K562 (cell line): ENCODE results near the gene TBC1D2B. TPM values are rescaled to one million over a fixed set of nuclear protein-coding genes. Genes with fewer than 3 reads are reported as not detected.

ENCODE experiments used
- ATAC-seq: fragments of 200-7000 bp; cut with Tn5 transposase; 3 replicates; pipeline ENCODE4 v1.9.1; 2020; ENCODE audit warnings: moderate library complexity
- BruUV-seq: library from RNA; stranded (reverse); fragments of 400-500 nt; replicated peaks from 2 replicates; lab custom pipeline; 2021; lab: Mats Ljungman, UMichigan
- CTCF ChIA-PET: fragments of 300-600 bp; formaldehyde crosslinking; extraction: SDS; loops from one replicate; lab custom pipeline; 2021; ENCODE audit warnings: low intra/inter-chr PET ratio; lab: Yijun Ruan, JAX
- POLR2A ChIA-PET: fragments of 300-600, 350-650 bp; sonication (Branson Sonifier 250); formaldehyde crosslinking; extraction: SDS; loops from one replicate; lab custom pipeline; 2021; ENCODE audit warnings: antibody characterized with exemption, inconsistent platforms; lab: Yijun Ruan, JAX
- DNase-seq, 4 experiments: peaks; one replicate each; pipeline versions ENCODE4 v3.0.0 to v3.0.0-alpha.2; 2011 to 2018; ENCODE audit warnings: low spot score in 3 of 4, mixed read lengths in 3 of 4; ENCODE audit errors: extremely low read depth in 1 of 4
- FAIRE-seq: peaks from 2 replicates; lab custom pipeline; 2011; peaks lifted over from hg19 to GRCh38; lab: Jason Lieb, UNC
- H2AFZ ChIP-seq: 2 replicates; pipeline ENCODE4 v1.6.0; 2011; ENCODE audit warnings: low read depth, low read length, control low read depth, inconsistent platforms
- H3K27ac ChIP-seq: fragments of 200-600 bp; 3 replicates; pipeline ENCODE4 v1.8.0; 2011; ENCODE audit warnings: low read depth, mild to moderate bottlenecking, control low read depth, inconsistent platforms, low read length, moderate library complexity, mixed read lengths; ENCODE audit errors: extremely low read depth
- H3K27me3 ChIP-seq, 2 experiments: fragments of 300-600 bp in 1 of 2; 2 replicates in 1 of 2; 3 replicates in 1 of 2; pipeline versions ENCODE4 v1.6.0 to v1.8.0; 2011; ENCODE audit warnings: inconsistent platforms in 2 of 2, low read length in 2 of 2, mild to moderate bottlenecking in 1 of 2, mixed read lengths in 1 of 2, moderate library complexity in 1 of 2; ENCODE audit not compliant: control insufficient read depth in 2 of 2, insufficient read depth in 2 of 2
- H3K36me3 ChIP-seq: fragments of 300-600 bp; 3 replicates; pipeline ENCODE4 v1.8.0; 2011; ENCODE audit warnings: mild to moderate bottlenecking, low read length, inconsistent platforms; ENCODE audit not compliant: control insufficient read depth, insufficient read depth
- H3K4me1 ChIP-seq, 2 experiments: fragments of 200-600 bp in 1 of 2; replicated peaks in 1 of 2; 2 replicates in 1 of 2; 3 replicates in 1 of 2; pipeline versions ENCODE4 v1.5.1 to v1.8.0; 2011; ENCODE audit warnings: inconsistent platforms in 2 of 2, low read length in 2 of 2, mild to moderate bottlenecking in 1 of 2, mixed read lengths in 1 of 2, moderate library complexity in 1 of 2; ENCODE audit not compliant: control insufficient read depth in 2 of 2, insufficient read depth in 2 of 2
- H3K4me2 ChIP-seq: 2 replicates; pipeline ENCODE4 v1.6.1; 2011; ENCODE audit warnings: low read length, control low read depth, inconsistent platforms, mixed read lengths; ENCODE audit not compliant: insufficient read depth
- H3K4me3 ChIP-seq: fragments of 200-600 bp; sonication (generic), shearing (Covaris generic); 2 replicates; pipeline ENCODE4 v1.5.1; 2016; ENCODE audit warnings: control low read depth, inconsistent platforms
- H3K79me2 ChIP-seq: fragments of 200-600 bp; 3 replicates; pipeline ENCODE4 v1.8.0; 2011; ENCODE audit warnings: low read length, inconsistent platforms; ENCODE audit not compliant: control insufficient read depth, insufficient read depth
- H3K9ac ChIP-seq, 2 experiments: 2 replicates each; pipeline versions ENCODE4 v1.6.0 to v1.6.1; 2011; ENCODE audit warnings: low read depth in 2 of 2, low read length in 2 of 2, control low read depth in 1 of 2, inconsistent platforms in 1 of 2, mild to moderate bottlenecking in 1 of 2, mixed read lengths in 1 of 2; ENCODE audit not compliant: insufficient read depth in 1 of 2
- H3K9me1 ChIP-seq: one replicate; pipeline ENCODE4 v1.6.0; 2011; ENCODE audit warnings: inconsistent platforms, mild to moderate bottlenecking, low read length, moderate library complexity; ENCODE audit not compliant: control insufficient read depth, insufficient read depth
- H3K9me3 ChIP-seq: replicated peaks from 2 replicates; pipeline ENCODE4 v1.5.1; 2011; ENCODE audit warnings: low read depth, low read length, inconsistent platforms; ENCODE audit not compliant: control insufficient read depth, insufficient read depth
- H4K20me1 ChIP-seq: replicated peaks from 2 replicates; pipeline ENCODE4 v1.6.1; 2011; ENCODE audit warnings: low read length, inconsistent platforms, mixed read lengths; ENCODE audit not compliant: control insufficient read depth, insufficient read depth
- TCF7L2 ChIP-seq: fragments of 150-350 bp; IDR thresholded peaks from 2 replicates; pipeline ENCODE4 v1.6.1; 2016; ENCODE audit warnings: low read depth, mild to moderate bottlenecking, low read length, moderate library complexity
- ZNF134 ChIP-seq: fragments of 250-450 bp; sonication (Bioruptor Pico); conservative IDR thresholded peaks from 2 replicates; pipeline ENCODE4 v1.4.0; 2020
- ZNF165 ChIP-seq: fragments of 250-450 bp; sonication (Bioruptor Pico); IDR thresholded peaks from 2 replicates; pipeline ENCODE4 v1.4.0; 2020; ENCODE audit warnings: borderline replicate concordance
- ZNF217 ChIP-seq: sonication (generic); formaldehyde crosslinking; IDR thresholded peaks from 2 replicates; pipeline ENCODE4 v1.8.0; 2022; ENCODE audit warnings: mild to moderate bottlenecking, missing genetic modification reagents
- ZNF583 ChIP-seq: fragments of 250-450 bp; sonication (Bioruptor Pico); IDR thresholded peaks from 2 replicates; pipeline ENCODE4 v1.4.0; 2020
- WGBS: fragments of 100-300 bp; shearing (Covaris generic); methylation state at CpG from one replicate; pipeline ENCODE4 v1.1.6; 2016; ENCODE audit warnings: low coverage, mixed read lengths; ENCODE audit not compliant: insufficient coverage; ENCODE audit errors: missing lambda C conversion rate; 5-methylcytosine and 5-hydroxymethylcytosine counted together
- in situ Hi-C: fragments of 300-500 bp; cut with MboI; formaldehyde crosslinking; loops from 4 replicates; pipeline ENCODE4 v1.15.0; 2018; ENCODE audit warnings: inconsistent platforms, mixed read lengths
- intact Hi-C: fragments of 100-400 bp; cut with micrococcal nuclease; formaldehyde crosslinking; loops from 2 replicates; pipeline ENCODE4 v1.14.2; 2022
- polyA plus RNA-seq, 8 experiments: library from polyadenylated mRNA; depleted of rRNA in 4 of 8; stranded (reverse) in 5 of 8; unstranded in 3 of 8; fragments of >200 nt; fragmentation: Nextera tagmentation in 2 of 8; fragmentation: Illumina TruSeq in 1 of 8; extraction: Ambion mirVana in 2 of 8; extraction: Trizol in 1 of 8; gene quantifications; 2 replicates each; pipeline versions ENCODE4 v1.2.1 to v1.2.3, GENCODE V29; 2011 to 2014; ENCODE audit warnings: inconsistent platforms in 1 of 8, missing spikeins in 1 of 8
- total RNA-seq, 7 experiments: library from RNA; depleted of rRNA in 6 of 7; stranded (reverse); fragments of >200 nt in 6 of 7; fragmentation: Illumina TruSeq in 2 of 7; extraction: Trizol in 2 of 7; gene quantifications; 2 replicates each; pipeline versions ENCODE4 v1.2.1 to v1.2.3, GENCODE V29; 2011 to 2021; ENCODE audit warnings: low replicate concordance in 1 of 7
- TF ChIP-seq, protein P1 (sequence below): fragments of 200-800 bp; sonication (Bioruptor generic); IDR thresholded peaks from 2 replicates; pipeline ENCODE4 v1.6.1; 2017; ENCODE audit warnings: missing genetic modification characterization, missing compliant biosample characterization
- TF ChIP-seq, protein P2 (sequence below): sonication (generic); formaldehyde crosslinking; IDR thresholded peaks from 2 replicates; pipeline ENCODE4 v1.9.0; 2022; ENCODE audit warnings: mild to moderate bottlenecking, missing genetic modification reagents
- TF ChIP-seq, protein P3 (sequence below), 2 experiments: fragments of 450-650 bp in 1 of 2; sonication (generic) in 1 of 2; formaldehyde crosslinking; conservative IDR thresholded peaks; 2 replicates each; pipeline versions ENCODE4 v1.4.0 to v1.8.1; 2020 to 2022; ENCODE audit warnings: mild to moderate bottlenecking in 1 of 2, missing genetic modification reagents in 1 of 2

The TBC1D2B gene
- total and polyA plus RNA-seq, 9 of the 15 experiments (the other 6 are each of a cell fraction or from before 2014, with no cell fraction given): 0.15 to 16.3 (median 8.9) TPM

DNA sequence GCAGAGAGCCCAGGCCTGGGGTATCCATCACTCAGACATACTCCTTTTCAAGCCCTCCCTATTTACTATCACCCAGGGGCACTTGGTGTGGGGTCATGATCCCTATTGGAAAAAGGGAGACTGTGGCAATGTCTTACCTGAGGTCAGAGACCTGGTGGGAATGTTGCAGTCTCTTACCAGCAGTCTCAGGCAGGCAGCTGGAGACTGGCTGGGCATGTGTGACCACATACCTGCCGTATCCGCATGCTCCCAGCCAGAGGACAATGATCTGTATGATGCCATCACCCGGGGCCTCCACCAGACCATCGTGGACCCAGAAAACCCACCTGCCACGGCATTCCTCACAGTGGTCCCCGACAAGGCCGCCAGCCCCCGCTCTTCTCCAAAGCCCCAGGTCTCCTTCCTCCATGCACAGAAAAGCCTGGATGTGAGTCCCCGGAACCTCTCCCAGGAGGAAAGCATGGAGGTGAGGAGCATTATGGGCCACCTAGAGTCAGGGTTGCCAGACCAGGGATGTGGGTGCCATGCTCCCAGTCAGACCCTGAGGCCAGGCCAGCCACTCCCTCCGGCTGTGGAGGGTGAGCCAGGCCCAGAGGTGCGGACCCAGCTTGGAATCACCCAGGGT lies 20.7 kb upstream of the TBC1D2B start:
- Histone ChIP-seq H3K9ac (no peak overlapping the region), H3K27ac (no peak overlapping the region), H3K4me1 (0 out of 5 replicates have a peak, but pooled peaks cover 0 to 3% of the 10 kb centered on the region in 2 experiments), H3K9me1 (no peaks in the 10 kb centered on the region), H3K9me3 (no peaks in the 10 kb centered on the region), H3K36me3 (no peaks in the 10 kb centered on the region), H3K79me2 (no peaks in the 10 kb centered on the region), H3K27me3 (peaks cover 6 to 27% of the 10 kb centered on the region in 2 experiments), H4K20me1 (peaks cover 9% of the 10 kb centered on the region; the same call in 1 of the 2 replicates), H2AFZ (no peak overlapping the region), H3K4me3 (no peak overlapping the region), H3K4me2 (no peak overlapping the region)
- intact Hi-C loops (no loop called here), in situ Hi-C loops (no loop called here)
- no TSS peak for BruUV-seq
- ChIA-PET CTCF (no interaction called here), POLR2A (interaction anchor here (1.1 kb wide), 1 partner anchor 23 kb away, joined by 4 read pairs; no protein-coding TSS in a partner anchor)
- no peak for FAIRE-seq
- TF ChIP-seq, protein P1, sequence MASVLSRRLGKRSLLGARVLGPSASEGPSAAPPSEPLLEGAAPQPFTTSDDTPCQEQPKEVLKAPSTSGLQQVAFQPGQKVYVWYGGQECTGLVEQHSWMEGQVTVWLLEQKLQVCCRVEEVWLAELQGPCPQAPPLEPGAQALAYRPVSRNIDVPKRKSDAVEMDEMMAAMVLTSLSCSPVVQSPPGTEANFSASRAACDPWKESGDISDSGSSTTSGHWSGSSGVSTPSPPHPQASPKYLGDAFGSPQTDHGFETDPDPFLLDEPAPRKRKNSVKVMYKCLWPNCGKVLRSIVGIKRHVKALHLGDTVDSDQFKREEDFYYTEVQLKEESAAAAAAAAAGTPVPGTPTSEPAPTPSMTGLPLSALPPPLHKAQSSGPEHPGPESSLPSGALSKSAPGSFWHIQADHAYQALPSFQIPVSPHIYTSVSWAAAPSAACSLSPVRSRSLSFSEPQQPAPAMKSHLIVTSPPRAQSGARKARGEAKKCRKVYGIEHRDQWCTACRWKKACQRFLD (CRISPR knock-in tag): no peak
- no peak for TF ChIP-seq ZNF583
- TF ChIP-seq ZNF165: no peak
- TF ChIP-seq, protein P2, sequence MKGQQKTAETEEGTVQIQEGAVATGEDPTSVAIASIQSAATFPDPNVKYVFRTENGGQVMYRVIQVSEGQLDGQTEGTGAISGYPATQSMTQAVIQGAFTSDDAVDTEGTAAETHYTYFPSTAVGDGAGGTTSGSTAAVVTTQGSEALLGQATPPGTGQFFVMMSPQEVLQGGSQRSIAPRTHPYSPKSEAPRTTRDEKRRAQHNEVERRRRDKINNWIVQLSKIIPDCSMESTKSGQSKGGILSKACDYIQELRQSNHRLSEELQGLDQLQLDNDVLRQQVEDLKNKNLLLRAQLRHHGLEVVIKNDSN (CRISPR knock-in tag): no peak
- no peak for TF ChIP-seq ZNF217 (CRISPR knock-in tag)
- no peak for TF ChIP-seq TCF7L2
- no peak for TF ChIP-seq ZNF134 (CRISPR knock-in tag)
- TF ChIP-seq, protein P3, sequence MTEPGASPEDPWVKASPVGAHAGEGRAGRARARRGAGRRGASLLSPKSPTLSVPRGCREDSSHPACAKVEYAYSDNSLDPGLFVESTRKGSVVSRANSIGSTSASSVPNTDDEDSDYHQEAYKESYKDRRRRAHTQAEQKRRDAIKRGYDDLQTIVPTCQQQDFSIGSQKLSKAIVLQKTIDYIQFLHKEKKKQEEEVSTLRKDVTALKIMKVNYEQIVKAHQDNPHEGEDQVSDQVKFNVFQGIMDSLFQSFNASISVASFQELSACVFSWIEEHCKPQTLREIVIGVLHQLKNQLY (CRISPR knock-in tag; conservative IDR thresholded peaks at IDR 0.05): no peak
- DNase-seq: no peak
- no peak for ATAC-seq
- WGBS: 16% methylated on average over 10 of the region's 11 CpGs
